Measurements from ENCODE around the gene UCMA. TPM values are rescaled to one million over a fixed set of nuclear protein-coding genes. Genes with fewer than 3 reads are reported as not detected.
A peak's percentile ranks its signal among the peaks of the same experiment; 100 is the strongest.
"Not testable (repeated sequence)": the region's sequence is repeated elsewhere in the genome, so short reads cannot be mapped to it uniquely, and the experiment has no call there.

Gene UCMA, protein sequence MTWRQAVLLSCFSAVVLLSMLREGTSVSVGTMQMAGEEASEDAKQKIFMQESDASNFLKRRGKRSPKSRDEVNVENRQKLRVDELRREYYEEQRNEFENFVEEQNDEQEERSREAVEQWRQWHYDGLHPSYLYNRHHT
- not detected for polyA plus RNA-seq

DNA sequence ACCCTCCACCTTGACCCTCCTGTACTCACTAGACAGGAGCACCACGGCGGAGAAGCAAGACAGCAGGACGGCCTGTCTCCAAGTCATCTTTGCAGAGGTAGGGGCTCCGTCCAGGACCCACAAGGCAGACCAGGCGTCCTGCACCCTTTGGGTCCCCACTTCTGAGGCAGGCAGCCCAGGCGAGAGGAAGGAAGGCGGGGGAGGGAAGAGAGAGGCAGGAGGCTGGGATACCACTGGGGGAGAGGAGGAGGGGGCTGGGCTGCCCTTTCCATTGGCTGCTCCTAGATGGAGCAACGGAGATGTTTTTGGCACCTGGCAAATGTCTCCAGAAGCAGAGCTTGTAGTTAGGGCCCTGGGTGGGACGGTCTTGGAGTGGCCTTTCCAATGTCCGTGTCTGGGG lies at the start of gene UCMA:
UCMA (minus strand) TSS at position 203 of the 400 bp plus-strand sequence; CDS start at position 87, 116 bp downstream.
- Mint-ChIP-seq H3K27me3 (peaks cover 4% of the 10 kb centered on the region), H3K27ac (peak within 1 kb of the TSS in 2 of 3 donors; percentile 46 to 67), H3K4me1 (no peaks in the 10 kb centered on the region), H3K36me3 (no peaks in the 10 kb centered on the region), H3K4me3 (no peak within 1 kb of the TSS), H3K9me3 (no peaks in the 10 kb centered on the region)

DNA sequence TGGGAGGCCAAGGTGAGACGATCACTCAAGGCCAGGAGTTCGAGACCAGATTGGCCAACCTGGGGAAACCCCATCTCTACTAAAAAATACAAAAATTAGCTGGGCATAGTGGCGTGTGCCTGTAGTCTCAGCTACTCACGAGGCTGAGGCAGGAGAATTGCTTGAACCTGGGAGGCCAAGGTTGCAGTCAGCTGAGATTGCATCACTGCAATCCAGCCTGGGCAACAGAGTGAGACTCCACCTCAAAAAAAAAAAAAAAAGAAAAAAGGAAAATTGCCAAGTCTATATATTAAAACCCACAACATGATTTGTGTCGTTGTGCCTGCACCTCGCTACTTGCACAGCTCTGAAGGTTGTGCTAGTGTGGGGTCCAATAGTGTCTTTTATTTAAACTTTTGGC lies 48.2 kb upstream of the UCMA start:
- not testable (repeated sequence) for H3K4me3 Mint-ChIP-seq, H3K9me3 Mint-ChIP-seq, H3K4me1 Mint-ChIP-seq, H3K27me3 Mint-ChIP-seq
- Mint-ChIP-seq H3K27ac (peak overlapping the region in 1 of 3 donors; percentile 43), H3K36me3 (peaks cover 11% of the 10 kb centered on the region)

DNA sequence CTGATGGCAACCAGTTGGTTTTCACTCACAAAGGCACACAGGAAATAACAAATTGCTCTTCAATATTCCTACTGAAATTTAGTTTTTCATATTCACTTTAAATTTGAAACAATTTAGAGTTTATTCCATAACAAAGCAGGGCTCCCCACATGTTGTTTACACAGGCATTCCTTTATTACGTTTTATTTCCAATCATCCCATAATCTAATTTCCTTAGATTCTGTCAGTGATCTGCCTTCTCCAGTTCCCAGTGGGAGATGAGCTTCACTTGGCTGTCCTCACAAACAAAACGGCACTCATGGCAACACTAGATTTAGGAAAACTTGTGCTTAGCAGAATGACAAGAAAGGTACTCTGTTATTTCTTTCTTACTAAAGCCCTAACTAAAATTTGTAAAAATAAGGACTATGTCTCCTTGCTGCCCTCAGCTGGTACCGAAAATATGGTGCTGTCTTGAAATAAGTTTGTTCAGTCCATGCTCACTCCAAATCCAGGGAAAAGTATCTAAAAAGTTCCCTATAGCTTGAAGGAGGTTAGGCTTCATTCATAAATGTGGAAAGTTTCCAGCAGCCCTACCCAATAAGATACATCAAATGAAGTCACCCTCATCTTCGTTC lies 42.7 kb upstream of the UCMA start:
- H3K4me3 Mint-ChIP-seq: no peak overlapping the region
- no peak overlapping the region for H3K27ac Mint-ChIP-seq

DNA sequence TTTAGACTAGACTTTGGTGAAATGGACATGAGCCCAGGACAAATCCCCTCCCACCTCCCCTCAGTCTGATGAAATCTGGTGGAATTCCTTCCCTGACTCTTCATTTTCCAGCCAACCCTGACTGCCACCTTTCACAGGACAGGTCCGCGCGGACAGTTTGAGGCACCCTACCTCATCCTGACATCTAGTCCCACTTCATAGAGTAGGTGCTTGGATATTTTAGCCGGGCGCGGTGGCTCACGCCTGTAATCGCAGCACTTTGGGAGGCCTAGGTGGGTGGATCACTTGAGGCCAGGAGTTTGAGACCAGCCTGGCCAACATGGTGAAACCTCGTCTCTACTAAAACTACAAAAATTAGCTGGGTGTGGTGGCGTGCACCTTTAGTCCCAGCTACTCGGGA lies 42.0 kb upstream of the UCMA start:
- not testable (repeated sequence) for H3K4me1 Mint-ChIP-seq, H3K9me3 Mint-ChIP-seq, H3K27ac Mint-ChIP-seq, H3K4me3 Mint-ChIP-seq, H3K27me3 Mint-ChIP-seq, H3K36me3 Mint-ChIP-seq

More for the DNA sequence above, 42.7 kb upstream of the UCMA start:
- Mint-ChIP-seq H3K4me1 (peaks cover 0 to 1% (median 0%) of the 10 kb centered on the region in 3 donors), H3K36me3 (peaks cover 6% of the 10 kb centered on the region), H3K27me3 (no peaks in the 10 kb centered on the region), H3K9me3 (peaks cover 0 to 3% (median 0%) of the 10 kb centered on the region in 3 donors)

DNA sequence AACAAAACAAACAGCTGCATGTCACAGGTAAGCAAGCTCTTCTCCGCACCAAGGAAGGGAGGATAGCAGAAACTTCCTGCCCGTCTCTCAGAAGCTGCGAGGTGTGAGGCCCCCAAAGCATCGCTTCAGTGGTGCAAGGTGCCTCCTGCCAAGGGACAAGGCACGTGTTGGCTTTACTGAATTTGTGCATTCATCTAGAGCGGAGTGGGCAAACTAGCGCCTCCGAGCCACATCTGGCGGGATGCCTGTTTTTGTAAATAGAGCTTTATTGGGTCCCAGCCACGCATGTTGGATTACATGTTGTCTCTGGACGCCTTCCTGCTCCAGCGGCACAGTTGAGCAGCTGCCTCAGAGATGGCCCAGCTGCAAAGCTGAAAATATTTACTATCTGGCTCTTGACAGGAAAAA lies 38.0 kb upstream of the UCMA start:
- Mint-ChIP-seq H3K9me3 (peaks cover 0 to 3% (median 0%) of the 10 kb centered on the region in 3 donors), H3K4me1 (peaks cover 0 to 9% (median 7%) of the 10 kb centered on the region in 3 donors), H3K27me3 (no peaks in the 10 kb centered on the region)

DNA sequence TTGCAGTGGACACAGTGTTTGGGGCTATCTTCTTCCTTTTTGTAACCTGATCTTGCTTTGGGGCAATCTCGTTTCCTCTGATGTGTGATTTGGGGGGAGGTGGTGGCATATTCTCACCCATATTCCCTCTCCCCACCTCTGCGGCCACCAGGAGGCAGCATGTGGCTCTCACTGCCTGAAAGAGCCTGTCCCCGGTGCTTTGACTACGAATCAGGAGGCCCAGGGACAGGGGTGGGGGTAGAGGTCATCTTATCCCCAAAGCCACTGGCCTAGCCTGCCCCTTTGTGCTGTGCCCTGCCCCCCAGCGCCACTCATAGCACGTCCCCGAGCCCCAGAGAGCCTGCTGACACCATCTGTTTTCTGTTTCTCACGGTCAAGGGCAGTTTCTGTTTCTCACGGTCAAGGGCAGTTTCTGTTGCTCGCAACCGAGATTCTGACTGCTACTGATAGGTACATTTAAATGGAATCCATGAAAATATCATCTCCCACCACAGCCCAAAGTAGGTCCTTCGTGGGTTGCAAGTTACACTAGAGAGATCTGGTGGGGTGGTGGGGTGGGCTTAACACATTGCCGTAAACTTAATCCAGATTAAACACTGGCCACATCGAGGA lies 37.5 kb upstream of the UCMA start:
- peak overlapping the region; percentile 33 to 88 (median 75) for H3K4me3 Mint-ChIP-seq
- H3K27me3 Mint-ChIP-seq: no peaks in the 10 kb centered on the region
- H3K9me3 Mint-ChIP-seq: peaks cover 0 to 3% (median 0%) of the 10 kb centered on the region in 3 donors
- H3K4me1 Mint-ChIP-seq: peaks cover 0 to 9% (median 7%) of the 10 kb centered on the region in 3 donors
- H3K27ac Mint-ChIP-seq: peak overlapping the region in 2 of 3 donors; percentile 76 to 92
- peaks cover 1% of the 10 kb centered on the region for H3K36me3 Mint-ChIP-seq

More for the DNA sequence above, 38.0 kb upstream of the UCMA start:
- Mint-ChIP-seq H3K36me3 (peaks cover 1% of the 10 kb centered on the region), H3K27ac (peak overlapping the region in 2 of 3 donors; percentile 76 to 92), H3K4me3 (peak overlapping the region; percentile 33 to 88 (median 75))

DNA sequence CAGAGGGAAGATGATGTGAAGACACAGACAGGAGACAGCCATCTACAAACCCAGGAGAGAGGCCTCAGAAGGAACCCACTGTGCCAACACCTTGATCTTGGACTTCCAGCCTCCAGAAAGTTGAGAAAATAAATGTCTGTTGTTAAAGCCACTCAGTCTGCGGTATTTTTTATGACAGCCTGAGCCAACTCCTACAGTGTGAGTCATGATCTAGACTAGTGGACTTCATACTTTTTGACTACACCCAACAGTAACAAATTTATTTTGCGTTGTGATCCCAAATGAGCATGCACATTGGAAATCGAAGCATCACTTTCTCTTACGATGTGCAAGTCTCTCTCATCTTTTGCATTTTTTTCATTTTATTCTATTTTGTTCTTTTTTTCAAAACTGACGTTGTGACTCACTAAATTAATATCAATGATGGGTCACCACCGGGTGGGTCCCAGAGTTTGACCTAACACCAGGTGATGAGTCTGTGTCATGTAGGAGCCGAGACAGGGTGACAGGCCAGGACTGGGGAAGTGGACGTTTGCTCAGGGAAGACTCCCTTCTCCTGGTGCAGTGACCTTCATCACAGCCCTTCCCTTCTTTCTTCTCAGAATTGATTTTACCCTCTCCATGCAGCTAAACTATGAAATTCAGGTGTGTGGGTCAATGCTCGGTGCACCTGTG lies 36.8 kb upstream of the UCMA start:
- H3K27me3 Mint-ChIP-seq: no peaks in the 10 kb centered on the region
- peak overlapping the region in 1 of 3 donors; percentile 73 for H3K27ac Mint-ChIP-seq
- H3K36me3 Mint-ChIP-seq: peaks cover 1% of the 10 kb centered on the region
- H3K9me3 Mint-ChIP-seq: peaks cover 0 to 3% (median 0%) of the 10 kb centered on the region in 3 donors
- H3K4me1 Mint-ChIP-seq: peaks cover 0 to 9% (median 7%) of the 10 kb centered on the region in 3 donors
- no peak overlapping the region for H3K4me3 Mint-ChIP-seq

DNA sequence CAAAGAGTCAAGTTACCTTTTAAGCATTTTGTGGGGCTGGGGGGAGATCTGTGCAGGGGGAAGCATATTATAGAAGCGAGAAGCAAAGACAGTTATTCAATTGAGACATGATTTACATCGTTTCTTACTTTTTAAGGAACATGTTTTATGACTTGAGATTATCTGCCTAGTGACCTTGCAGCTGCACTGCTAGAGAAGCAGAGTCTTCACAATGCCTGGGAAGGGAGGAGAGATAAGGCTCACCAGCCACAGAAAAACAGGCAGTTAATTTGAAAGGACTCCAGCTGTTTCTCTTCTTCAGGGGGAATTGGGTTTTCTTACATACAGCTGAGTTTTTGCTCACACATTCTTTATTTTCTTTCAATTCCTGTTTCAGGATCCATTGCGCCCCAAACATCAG lies 34.7 kb upstream of the UCMA start:
- peaks cover 1% of the 10 kb centered on the region for H3K36me3 Mint-ChIP-seq
- H3K27me3 Mint-ChIP-seq: peaks cover 4% of the 10 kb centered on the region
- no peak overlapping the region for H3K4me3 Mint-ChIP-seq
- H3K27ac Mint-ChIP-seq: no peak overlapping the region
- H3K9me3 Mint-ChIP-seq: no peaks in the 10 kb centered on the region
- peaks cover 0 to 8% (median 7%) of the 10 kb centered on the region in 3 donors for H3K4me1 Mint-ChIP-seq

DNA sequence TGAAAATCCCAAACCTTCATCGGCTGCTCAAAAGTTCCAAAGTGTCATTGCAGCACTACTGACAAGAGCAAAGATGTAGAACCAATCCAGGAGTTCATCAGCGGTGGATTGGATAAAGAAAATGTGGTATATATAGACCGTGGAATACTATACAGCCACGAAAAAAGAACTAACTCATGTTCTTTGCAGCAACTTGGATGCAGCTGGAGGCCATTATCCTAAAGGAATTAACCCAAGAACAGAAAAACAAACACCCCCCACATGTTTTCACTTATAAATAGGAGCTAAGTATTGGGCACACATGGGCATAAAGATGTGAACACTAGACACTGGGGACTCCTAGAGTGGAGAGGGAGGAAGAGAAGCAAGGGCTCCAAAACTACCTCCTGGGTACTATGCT lies 34.1 kb upstream of the UCMA start:
- Mint-ChIP-seq H3K27me3 (peaks cover 8% of the 10 kb centered on the region), H3K36me3 (peaks cover 1% of the 10 kb centered on the region), H3K4me1 (peaks cover 0 to 7% (median 7%) of the 10 kb centered on the region in 3 donors), H3K27ac (no peak overlapping the region), H3K9me3 (no peaks in the 10 kb centered on the region), H3K4me3 (no peak overlapping the region)

DNA sequence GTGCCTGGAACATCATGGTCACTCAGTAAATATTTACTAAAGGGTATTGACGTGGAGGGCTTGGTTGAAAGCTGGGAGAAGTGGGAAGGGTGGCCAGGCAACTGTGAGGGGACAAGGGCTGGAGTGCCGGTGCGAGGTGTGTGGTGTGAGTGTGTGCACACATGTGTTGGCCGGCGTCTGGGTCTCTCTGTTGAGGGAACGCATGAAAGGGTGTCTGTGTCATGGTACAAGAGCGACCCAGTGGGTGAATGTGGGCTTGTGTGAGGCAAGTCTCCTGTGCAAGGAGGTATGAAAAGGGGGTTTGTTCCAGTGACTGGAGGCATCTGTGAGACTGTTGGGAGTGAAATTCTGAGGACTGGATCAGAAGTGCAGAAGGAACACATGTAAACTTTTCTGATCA lies 29.4 kb upstream of the UCMA start:
- H3K4me3 Mint-ChIP-seq: no peak overlapping the region
- H3K9me3 Mint-ChIP-seq: peaks cover 0 to 2% (median 0%) of the 10 kb centered on the region in 3 donors
- peaks cover 13% of the 10 kb centered on the region for H3K27me3 Mint-ChIP-seq
- H3K4me1 Mint-ChIP-seq: no peaks in the 10 kb centered on the region
- H3K27ac Mint-ChIP-seq: no peak overlapping the region
- no peaks in the 10 kb centered on the region for H3K36me3 Mint-ChIP-seq

DNA sequence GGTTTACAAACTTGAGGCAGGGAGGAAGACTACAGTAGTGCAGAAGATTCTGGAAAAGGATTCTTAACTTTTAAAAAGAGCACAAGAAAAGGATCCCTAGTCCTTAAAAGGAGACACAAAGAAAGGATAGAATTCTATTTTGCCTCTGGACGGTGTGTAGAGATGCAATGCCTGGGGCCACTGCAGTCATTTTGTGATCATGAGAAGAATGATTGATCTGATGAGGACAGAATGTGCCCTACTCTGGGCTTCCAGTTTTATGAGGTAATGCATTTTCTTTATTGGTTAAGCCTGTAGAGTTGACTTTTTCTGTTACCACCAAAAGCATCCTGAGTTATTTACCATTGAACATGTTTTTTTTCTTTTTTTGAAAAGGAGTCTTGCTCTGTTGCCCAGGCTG lies 28.3 kb upstream of the UCMA start:
- peaks cover 13% of the 10 kb centered on the region for H3K27me3 Mint-ChIP-seq
- no peak overlapping the region for H3K4me3 Mint-ChIP-seq
- peaks cover 0 to 2% (median 0%) of the 10 kb centered on the region in 3 donors for H3K9me3 Mint-ChIP-seq
- no peak overlapping the region for H3K27ac Mint-ChIP-seq
- H3K36me3 Mint-ChIP-seq: no peaks in the 10 kb centered on the region
- no peaks in the 10 kb centered on the region for H3K4me1 Mint-ChIP-seq

DNA sequence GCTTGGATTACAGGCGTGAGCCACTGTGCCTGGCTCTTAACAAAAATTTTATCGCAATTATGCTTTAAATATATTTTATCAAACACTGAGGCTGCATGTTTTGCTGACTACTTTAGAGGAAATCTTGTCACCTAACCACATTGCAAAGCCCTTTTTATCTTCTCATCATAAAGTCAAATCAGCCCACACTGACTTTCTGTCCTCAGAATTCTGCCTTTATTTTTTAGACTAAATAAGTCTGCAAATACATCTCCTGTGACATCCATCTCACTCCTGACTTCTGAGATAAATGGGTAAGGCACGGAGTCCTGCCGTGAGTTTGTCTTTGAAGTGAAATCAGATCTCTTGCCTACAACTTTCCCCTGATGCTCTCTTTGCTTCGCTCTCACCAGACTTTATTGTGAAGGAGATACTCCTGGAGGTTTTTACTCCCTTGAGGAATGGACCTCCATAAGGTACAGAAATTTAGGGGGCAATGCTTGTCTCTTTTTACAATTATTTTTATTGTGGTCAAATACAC lies 23.5 kb upstream of the UCMA start:
- H3K4me1 Mint-ChIP-seq: no peaks in the 10 kb centered on the region
- no peaks in the 10 kb centered on the region for H3K9me3 Mint-ChIP-seq
- no peaks in the 10 kb centered on the region for H3K27me3 Mint-ChIP-seq
- H3K4me3 Mint-ChIP-seq: no peak overlapping the region
- H3K36me3 Mint-ChIP-seq: no peaks in the 10 kb centered on the region
- H3K27ac Mint-ChIP-seq: no peak overlapping the region

DNA sequence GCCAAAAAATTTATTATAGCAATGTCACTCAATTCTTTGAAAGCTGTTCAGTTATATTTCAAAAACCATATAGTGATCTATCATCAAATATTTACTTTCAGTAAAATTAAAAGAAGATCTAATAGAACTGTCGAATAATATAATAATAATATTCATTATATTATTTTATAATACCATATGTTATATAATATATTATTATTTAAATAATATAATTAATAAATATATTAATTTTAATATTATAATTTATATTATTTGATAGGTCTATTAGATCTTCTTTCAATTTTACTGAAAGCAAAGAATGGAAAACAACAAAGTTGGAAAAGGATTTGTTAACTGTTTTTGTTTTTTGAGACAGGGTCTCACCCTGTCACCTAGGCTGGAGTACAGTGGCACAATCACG lies 22.5 kb upstream of the UCMA start:
- H3K27ac Mint-ChIP-seq: no peak overlapping the region
- peaks cover 0 to 1% (median 0%) of the 10 kb centered on the region in 3 donors for H3K4me1 Mint-ChIP-seq
- H3K27me3 Mint-ChIP-seq: no peaks in the 10 kb centered on the region
- no peak overlapping the region for H3K4me3 Mint-ChIP-seq
- no peaks in the 10 kb centered on the region for H3K9me3 Mint-ChIP-seq
- no peaks in the 10 kb centered on the region for H3K36me3 Mint-ChIP-seq

DNA sequence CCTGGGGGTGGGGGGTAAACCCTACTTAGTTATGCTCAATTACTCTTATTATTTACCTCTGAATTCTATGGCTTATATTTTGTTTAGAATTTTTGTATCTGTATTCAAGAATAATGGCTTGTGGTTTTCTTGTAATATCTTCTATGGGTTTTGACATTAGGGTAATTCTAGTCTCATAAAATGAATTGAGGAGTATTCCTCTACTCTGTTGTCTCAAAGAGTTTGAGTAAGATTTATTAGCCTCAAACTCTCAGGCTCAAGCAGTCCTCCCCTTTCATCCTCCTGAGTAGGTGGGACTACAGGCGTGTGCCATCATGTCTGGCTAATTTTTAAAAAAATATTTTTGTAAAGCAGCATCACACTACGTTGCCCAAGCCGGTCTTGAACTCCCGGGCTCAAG lies 19.6 kb upstream of the UCMA start:
- Mint-ChIP-seq H3K27me3 (peaks cover 4% of the 10 kb centered on the region), H3K4me1 (peaks cover 0 to 1% (median 0%) of the 10 kb centered on the region in 3 donors), H3K27ac (no peak overlapping the region), H3K4me3 (no peak overlapping the region), H3K36me3 (no peaks in the 10 kb centered on the region), H3K9me3 (no peaks in the 10 kb centered on the region)

DNA sequence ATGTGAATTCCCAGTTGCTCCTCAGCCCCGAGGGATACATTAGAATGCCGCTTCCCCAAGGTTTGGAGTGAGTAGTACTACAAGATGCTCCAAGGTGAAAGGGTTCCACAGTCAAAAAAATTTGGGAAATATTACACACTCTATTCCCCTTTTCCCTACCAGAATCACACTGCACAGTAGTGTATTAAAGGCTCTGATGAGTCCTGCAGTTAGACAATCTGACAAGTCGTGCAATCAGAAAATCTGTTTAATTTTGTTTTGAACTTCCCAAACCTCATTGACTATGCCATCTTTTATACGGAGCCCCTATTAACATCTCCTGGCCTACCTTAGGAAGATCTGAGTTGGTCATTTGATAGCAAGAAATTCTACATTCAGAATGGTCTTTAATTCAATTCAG lies 13.6 kb upstream of the UCMA start:
- no peak overlapping the region for H3K4me3 Mint-ChIP-seq
- H3K9me3 Mint-ChIP-seq: no peaks in the 10 kb centered on the region
- H3K27ac Mint-ChIP-seq: no peak overlapping the region
- no peaks in the 10 kb centered on the region for H3K36me3 Mint-ChIP-seq
- H3K4me1 Mint-ChIP-seq: peaks cover 0 to 1% (median 0%) of the 10 kb centered on the region in 3 donors
- peaks cover 9% of the 10 kb centered on the region for H3K27me3 Mint-ChIP-seq
